Colonic mucosa (tissue), 4 donors: ENCODE data around the gene ATP1A2. TPM values are rescaled to one million over a fixed set of nuclear protein-coding genes. Genes with fewer than 3 reads are reported as not detected.

Experiments
- DNase-seq: peaks from one replicate; pipeline ENCODE4 v3.0.0-alpha.2; 2020
- H3K27ac ChIP-seq: fragments of 200-600 bp; one replicate; pipeline ENCODE4 v1.8.0; 2021
- H3K27me3 ChIP-seq: fragments of 200-600 bp; one replicate; pipeline ENCODE4 v1.8.0; 2021
- H3K36me3 ChIP-seq: fragments of 200-600 bp; one replicate; pipeline ENCODE4 v1.8.0; 2021
- H3K4me1 ChIP-seq: fragments of 200-600 bp; one replicate; pipeline ENCODE4 v1.8.0; 2021; ENCODE audit warnings: mild to moderate bottlenecking
- H3K4me3 ChIP-seq: fragments of 200-600 bp; one replicate; pipeline ENCODE4 v1.8.0; 2021
- H3K9ac ChIP-seq, 2 donors: one replicate each; pipeline ENCODE4 v1.7.0; 2013; ENCODE audit warnings: control low read depth in 2 of 2, low read depth in 2 of 2, low read length in 2 of 2
- H3K9me3 ChIP-seq: fragments of 200-600 bp; one replicate; pipeline ENCODE4 v1.8.0; 2021
- intact Hi-C: fragments of 100-400 bp; cut with DNase I; formaldehyde crosslinking; loops from one replicate; pipeline ENCODE4 v1.14.1; 2022
- total RNA-seq, 2 donors: library from RNA; stranded (reverse); fragmentation: NEBNext Ultra II Directional in 1 of 2; extraction: Animal tissue kit (Norgen Biotek cat#: 25700) in 1 of 2; gene quantifications; one replicate each; pipeline ENCODE4 v1.2.1, GENCODE V29; 2021
- TF ChIP-seq, protein P1 (sequence below): fragments of 200-600 bp; IDR thresholded peaks from one replicate; pipeline ENCODE4 v1.8.0; 2022; ENCODE audit warnings: antibody characterized with exemption, mild to moderate bottlenecking
- donor health status: healthy.
- donor health status: DM: no; HTN: no; CAD: no.
- donor health status: DM: no; HTN: no; CAD: no.

Gene ATP1A2
- total RNA-seq, 2 donors from 2014 or later: 1.5 to 6.1 TPM

DNA sequence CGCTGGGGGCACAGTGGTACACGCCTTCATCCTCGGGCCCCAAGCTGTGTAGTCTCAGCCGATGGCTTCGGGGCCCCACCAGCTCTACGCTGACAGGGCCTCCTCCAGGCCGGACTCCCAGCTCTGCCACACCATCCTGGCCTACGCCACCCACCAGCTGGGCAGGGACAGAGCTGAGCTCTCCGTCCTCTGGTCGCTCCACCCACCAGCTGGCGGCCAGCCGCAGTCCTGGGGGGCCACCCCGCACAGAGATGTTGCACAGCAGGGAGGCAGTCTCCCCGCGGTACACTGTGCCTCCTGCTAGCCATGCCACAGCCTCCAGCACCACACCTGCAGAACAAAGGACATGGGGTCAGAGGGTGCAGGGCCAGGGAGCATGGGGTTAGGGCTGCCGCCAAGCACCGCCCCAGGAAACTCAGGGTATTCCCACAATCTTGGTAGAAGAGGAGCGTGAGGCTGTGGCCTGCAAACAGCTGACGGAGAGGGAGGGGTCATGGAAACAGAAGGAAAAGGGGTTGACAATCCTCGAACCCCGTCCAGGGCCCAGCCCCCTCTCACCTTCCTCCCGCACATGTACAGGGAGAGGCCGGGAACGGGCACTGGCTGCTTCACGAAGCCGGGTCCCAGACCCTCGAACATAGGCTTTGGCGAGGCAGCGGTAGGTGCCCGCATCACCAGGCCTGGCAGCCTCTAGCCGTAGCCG, 23.0 kb upstream of the ATP1A2 start:
- DNase-seq: no peak
- Histone ChIP-seq H3K27ac (no peak overlapping the region), H3K4me3 (no peak overlapping the region), H3K9me3 (no peaks in the 10 kb centered on the region), H3K36me3 (peaks cover 4% of the 10 kb centered on the region), H3K4me1 (peaks cover 13% of the 10 kb centered on the region), H3K27me3 (no peaks in the 10 kb centered on the region), H3K9ac (no peak overlapping the region)
- intact Hi-C loops: no loop called here
- TF ChIP-seq, protein P1, sequence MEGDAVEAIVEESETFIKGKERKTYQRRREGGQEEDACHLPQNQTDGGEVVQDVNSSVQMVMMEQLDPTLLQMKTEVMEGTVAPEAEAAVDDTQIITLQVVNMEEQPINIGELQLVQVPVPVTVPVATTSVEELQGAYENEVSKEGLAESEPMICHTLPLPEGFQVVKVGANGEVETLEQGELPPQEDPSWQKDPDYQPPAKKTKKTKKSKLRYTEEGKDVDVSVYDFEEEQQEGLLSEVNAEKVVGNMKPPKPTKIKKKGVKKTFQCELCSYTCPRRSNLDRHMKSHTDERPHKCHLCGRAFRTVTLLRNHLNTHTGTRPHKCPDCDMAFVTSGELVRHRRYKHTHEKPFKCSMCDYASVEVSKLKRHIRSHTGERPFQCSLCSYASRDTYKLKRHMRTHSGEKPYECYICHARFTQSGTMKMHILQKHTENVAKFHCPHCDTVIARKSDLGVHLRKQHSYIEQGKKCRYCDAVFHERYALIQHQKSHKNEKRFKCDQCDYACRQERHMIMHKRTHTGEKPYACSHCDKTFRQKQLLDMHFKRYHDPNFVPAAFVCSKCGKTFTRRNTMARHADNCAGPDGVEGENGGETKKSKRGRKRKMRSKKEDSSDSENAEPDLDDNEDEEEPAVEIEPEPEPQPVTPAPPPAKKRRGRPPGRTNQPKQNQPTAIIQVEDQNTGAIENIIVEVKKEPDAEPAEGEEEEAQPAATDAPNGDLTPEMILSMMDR: no peak

DNA sequence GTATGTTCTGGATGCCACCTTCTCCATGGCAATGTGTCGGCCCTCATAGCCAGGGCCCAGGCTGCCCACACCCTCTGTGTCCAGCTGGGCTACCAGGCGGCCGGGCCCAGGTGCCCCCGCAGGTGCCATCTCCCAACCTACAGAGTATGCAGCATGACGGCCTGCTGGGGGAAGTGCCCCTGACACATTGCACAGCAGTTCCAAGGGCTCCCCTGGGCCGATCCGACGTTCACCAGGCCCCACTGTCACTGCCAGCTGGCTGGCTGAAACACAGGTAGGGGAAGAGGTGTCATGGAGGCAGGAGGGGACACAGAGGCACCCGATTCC, 22.5 kb upstream of the ATP1A2 start:
- TF ChIP-seq, protein P1: no peak
- intact Hi-C loops: no loop called here
- Histone ChIP-seq H3K9me3 (no peaks in the 10 kb centered on the region), H3K27me3 (no peaks in the 10 kb centered on the region), H3K4me1 (peaks cover 15% of the 10 kb centered on the region), H3K9ac (no peak overlapping the region), H3K4me3 (no peak overlapping the region), H3K36me3 (peaks cover 4% of the 10 kb centered on the region), H3K27ac (no peak overlapping the region)
- no peak for DNase-seq

DNA sequence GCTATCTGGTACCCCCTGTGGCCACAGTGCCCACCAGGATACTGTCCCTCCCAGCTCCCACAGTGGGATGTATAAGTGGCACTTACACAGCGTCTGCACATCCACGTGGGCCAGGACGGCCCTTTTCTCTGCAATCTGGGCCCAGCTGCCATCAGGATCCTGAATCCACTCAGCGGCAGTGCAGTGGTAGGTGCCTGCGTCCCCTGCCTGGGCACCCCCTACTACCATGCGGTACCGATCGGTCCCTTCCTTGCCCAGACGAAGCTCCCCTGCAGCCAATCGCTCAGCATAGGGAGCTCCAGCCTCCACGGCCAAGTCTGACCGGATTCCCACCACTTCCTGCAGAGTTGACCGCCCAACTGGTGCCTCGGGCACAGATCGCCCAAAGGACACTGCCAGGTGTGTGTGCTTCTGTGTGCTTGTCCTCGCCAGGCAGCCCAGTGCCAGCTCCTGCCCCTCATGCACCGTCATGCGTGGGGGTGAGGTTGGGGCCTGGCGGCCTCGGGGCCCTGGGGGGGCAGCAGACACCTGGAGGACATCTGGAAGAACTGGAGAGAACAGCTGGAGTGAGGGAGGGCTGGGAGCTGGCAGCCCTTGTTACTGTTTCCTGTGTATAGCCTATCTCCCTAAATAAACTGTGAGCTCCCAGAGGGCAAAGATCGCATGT, 21.8 kb upstream of the ATP1A2 start:
- intact Hi-C loops: no loop called here
- peak overlapping the region; percentile 28 for H3K27ac ChIP-seq

DNA sequence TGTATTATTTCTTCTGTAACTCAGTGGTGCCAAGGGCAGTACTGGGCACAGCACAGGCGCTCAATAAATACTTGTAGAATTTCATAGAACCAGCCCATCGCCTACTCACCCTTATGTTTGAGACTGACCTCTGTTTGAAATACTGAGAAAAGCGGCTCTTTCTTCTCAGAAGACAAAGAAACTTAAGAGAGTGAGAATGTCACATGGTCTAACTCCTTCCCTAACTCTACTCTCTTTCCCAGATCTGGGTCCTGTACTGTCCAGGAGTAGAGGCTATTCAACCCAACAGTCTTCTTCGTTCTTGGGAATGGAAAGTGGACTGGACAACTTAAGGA, 21.3 kb upstream of the ATP1A2 start:
- Histone ChIP-seq H3K27ac (peak overlapping the region; percentile 28), H3K4me3 (no peak overlapping the region), H3K9me3 (no peaks in the 10 kb centered on the region), H3K36me3 (peaks cover 4% of the 10 kb centered on the region), H3K4me1 (peaks cover 15% of the 10 kb centered on the region), H3K27me3 (no peaks in the 10 kb centered on the region), H3K9ac (no peak overlapping the region)
- intact Hi-C loops: no loop called here
- DNase-seq: no peak
- TF ChIP-seq, protein P1: no peak

More for the DNA sequence above, 21.8 kb upstream of the ATP1A2 start:
- H3K27me3 ChIP-seq: no peaks in the 10 kb centered on the region
- H3K4me1 ChIP-seq: peaks cover 15% of the 10 kb centered on the region
- H3K9me3 ChIP-seq: no peaks in the 10 kb centered on the region
- H3K4me3 ChIP-seq: no peak overlapping the region
- DNase-seq: peak; percentile 53
- TF ChIP-seq, protein P1: no peak
- H3K36me3 ChIP-seq: peaks cover 4% of the 10 kb centered on the region
- peak overlapping the region; percentile 48 to 59 for H3K9ac ChIP-seq

DNA sequence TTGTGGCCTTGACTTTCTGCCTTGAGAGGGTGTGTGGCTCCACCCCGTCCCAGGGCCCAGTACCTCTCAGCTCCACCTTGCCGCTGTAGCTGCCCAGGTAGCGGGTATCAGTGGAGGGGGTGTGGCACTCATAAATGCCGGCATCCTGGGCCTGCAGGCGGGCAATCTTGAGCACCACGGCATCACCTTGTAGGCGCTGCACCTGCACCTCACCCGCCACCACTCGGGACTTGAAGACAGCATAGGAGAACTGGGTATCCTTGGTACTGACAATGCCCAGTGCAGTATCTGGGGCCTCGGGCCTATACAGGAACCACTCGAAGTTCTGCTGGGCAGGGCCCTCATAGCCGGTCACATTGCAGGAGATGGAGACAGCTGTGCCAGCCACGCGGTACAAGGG, 20.8 kb upstream of the ATP1A2 start:
- Histone ChIP-seq H3K27me3 (no peaks in the 10 kb centered on the region), H3K4me3 (no peak overlapping the region), H3K9ac (peak overlapping the region in 1 of 2 donors; percentile 6), H3K36me3 (peaks cover 4% of the 10 kb centered on the region), H3K27ac (no peak overlapping the region), H3K9me3 (no peaks in the 10 kb centered on the region), H3K4me1 (peaks cover 15% of the 10 kb centered on the region)
- intact Hi-C loops: no loop called here
- DNase-seq: peak; percentile 57
- TF ChIP-seq, protein P1: no peak
